ENCODE results near the gene TELO2.

- no peak for TF ChIP-seq POLR2AphosphoS5 (IDR thresholded peaks at IDR 0.05; ENCODE audit: insufficient read depth, low read depth, low read length)
- TF ChIP-seq CTCF (IDR thresholded peaks at IDR 0.05; ENCODE audit: extremely low read depth in 1 of 2, insufficient read depth in 1 of 2, low read depth in 1 of 2, low read length in 2 of 2): no peak
- no peak for TF ChIP-seq POLR2A (IDR thresholded peaks at IDR 0.05; ENCODE audit: low read depth, low read length)
- TF ChIP-seq EZH2 (IDR thresholded peaks at IDR 0.05; ENCODE audit: borderline replicate concordance, low read depth, low read length, severe bottlenecking): no peak
- TF ChIP-seq GATA2 (IDR thresholded peaks at IDR 0.05; ENCODE audit: insufficient read depth, insufficient read length, low read depth, low read length): no peak
- no peak for TF ChIP-seq MAX (IDR thresholded peaks at IDR 0.05; ENCODE audit: insufficient read depth, insufficient read length)
- TF ChIP-seq FOS (IDR thresholded peaks at IDR 0.05; ENCODE audit: borderline replicate concordance, insufficient read depth, low read length): no peak
Observed at GRCh38 chr16:1532081-1532760, 39.1 kb downstream of the TELO2 start.

Measured in endothelial cell of umbilical vein (primary cell).